NCI-H82 treated with DMSO at 0.1 percent for 48 hours (cell line): ENCODE data around the gene RNF157.
"Not testable (repeated sequence)": the region's sequence is repeated elsewhere in the genome, so short reads cannot be mapped to it uniquely, and the experiment has no call there.

Experiments
- DNase-seq: peaks from one replicate; lab custom pipeline; 2025; ENCODE audit not compliant: unreplicated experiment; lab: John Stamatoyannopoulos, UW

The RNF157 gene

GRCh38 chr17:76254275-76254674 is 14.0 kb upstream of the RNF157 start:
- no peak for DNase-seq

GRCh38 chr17:76253841-76254240 is 13.5 kb upstream of the RNF157 start:
- DNase-seq = no peak

- DNase-seq = not testable (repeated sequence)
These were observed 12.9 kb upstream of the RNF157 start for GRCh38 chr17:76252967-76253766.

- no peak for DNase-seq
These were observed 12.0 kb upstream of the RNF157 start for GRCh38 chr17:76252040-76252954.

- no peak for DNase-seq
These were observed 11.3 kb upstream of the RNF157 start for GRCh38 chr17:76251478-76252039.

- no peak for DNase-seq
These were observed 9.8 kb upstream of the RNF157 start for GRCh38 chr17:76250141-76250540.

- DNase-seq = no peak
These were observed 7.9 kb upstream of the RNF157 start for GRCh38 chr17:76248013-76248782.

GRCh38 chr17:76247304-76247703 is 7.0 kb upstream of the RNF157 start:
- DNase-seq = no peak

GRCh38 chr17:76246080-76247066 is 6.1 kb upstream of the RNF157 start:
- DNase-seq = no peak

- DNase-seq = not testable (repeated sequence)
These were observed 4.4 kb upstream of the RNF157 start for GRCh38 chr17:76244721-76245120.

GRCh38 chr17:76243826-76244679 is 3.8 kb upstream of the RNF157 start:
- no peak for DNase-seq

- DNase-seq = no peak
These were observed 1.5 kb upstream of the RNF157 start for GRCh38 chr17:76241691-76242255.

- DNase-seq = no peak
These were observed 878 bp upstream of the RNF157 start for GRCh38 chr17:76241204-76241538.

- no peak for DNase-seq
These were observed 587 bp downstream of the RNF157 start for GRCh38 chr17:76239538-76240274.

- no peak for DNase-seq
These were observed 1.3 kb downstream of the RNF157 start for GRCh38 chr17:76238847-76239537.

- DNase-seq = no peak
These were observed 2.4 kb downstream of the RNF157 start for GRCh38 chr17:76237859-76238313.

GRCh38 chr17:76236603-76237002 is 3.7 kb downstream of the RNF157 start:
- DNase-seq = no peak
